Right renal pelvis (tissue), 4 donors: ENCODE measurements around the gene FFAR3. TPM values are rescaled to one million over a fixed set of nuclear protein-coding genes. Genes with fewer than 3 reads are reported as not detected.
"Not testable (repeated sequence)": the region's sequence is repeated elsewhere in the genome, so short reads cannot be mapped to it uniquely, and the experiment has no call there.

Source experiments
- DNase-seq, 4 donors: peaks; one replicate each; pipeline ENCODE4 v3.0.0-alpha.2; 2013; ENCODE audit warnings: low read depth in 4 of 4, low spot score in 3 of 4, missing footprints in 1 of 4
- polyA plus RNA-seq, 4 donors: library from polyadenylated mRNA; unstranded; fragments of 120-200 nt; gene quantifications; one replicate each; pipeline ENCODE4 v1.2.1, GENCODE V29; 2013; ENCODE audit not compliant: insufficient read length in 4 of 4

FFAR3 gene
- polyA plus RNA-seq, 4 donors: 0.10 to 0.30 (median 0.25) TPM; not detected in 1

GRCh38 chr19:35398570-35398969, 40.3 kb downstream of the FFAR3 start:
- DNase-seq: no peak

- no peak for DNase-seq
Observed at GRCh38 chr19:35399231-35399630, 41.0 kb downstream of the FFAR3 start.

- DNase-seq: no peak
Observed at GRCh38 chr19:35399948-35400772, 41.9 kb downstream of the FFAR3 start.

GRCh38 chr19:35400773-35401100, 42.5 kb downstream of the FFAR3 start:
- DNase-seq: no peak

GRCh38 chr19:35401416-35401815, 43.2 kb downstream of the FFAR3 start:
- not testable (repeated sequence) for DNase-seq

GRCh38 chr19:35403116-35403760, 45.0 kb downstream of the FFAR3 start:
- DNase-seq: no peak

GRCh38 chr19:35404879-35405622, 46.8 kb downstream of the FFAR3 start:
- no peak for DNase-seq

- DNase-seq: no peak
Observed at GRCh38 chr19:35407619-35408018, 49.4 kb downstream of the FFAR3 start.

- DNase-seq: no peak
Observed at GRCh38 chr19:35408284-35409171, 50.3 kb downstream of the FFAR3 start.

- no peak for DNase-seq
Observed at GRCh38 chr19:35409191-35409590, 50.9 kb downstream of the FFAR3 start.

Other genes starting within 250 kb of the FFAR3 start
- 10 to 100 TPM; 10.2 to 37.3 (median 20.9) TPM for gene FXYD3, start 242.6 kb upstream of the FFAR3 start, polyA plus RNA-seq
- 1 to 10 TPM; 2.0 to 4.9 (median 3.2) TPM for gene LGI4, start 223.4 kb upstream of the FFAR3 start, polyA plus RNA-seq
- gene FXYD1, start 219.6 kb upstream of the FFAR3 start, polyA plus RNA-seq: 10 to 100 TPM; 20.6 to 33.0 (median 23.7) TPM
- 1 to 10 TPM in 3 of 4 donors, under 1 TPM in 1; 0.61 to 1.5 (median 1.2) TPM for gene FXYD7, start 215.2 kb upstream of the FFAR3 start, polyA plus RNA-seq
- 10 to 100 TPM; 17.6 to 39.1 (median 26.6) TPM for gene FXYD5, start 203.7 kb upstream of the FFAR3 start, polyA plus RNA-seq
- gene FAM187B, start 129.7 kb upstream of the FFAR3 start, polyA plus RNA-seq: not detected
- gene LSR, start 109.5 kb upstream of the FFAR3 start, polyA plus RNA-seq: 10 to 100 TPM; 52.3 to 69.7 (median 52.8) TPM
- 100 to 1,000 TPM; 149 to 179 (median 162) TPM for gene USF2, start 89.5 kb upstream of the FFAR3 start, polyA plus RNA-seq
- under 1 TPM; 0.12 to 0.39 (median 0.18) TPM for gene HAMP, start 75.9 kb upstream of the FFAR3 start, polyA plus RNA-seq
- 10 to 100 TPM in 1 of 4 donors, 1 to 10 TPM in 3; 2.4 to 13.5 (median 2.8) TPM for gene MAG, start 66.3 kb upstream of the FFAR3 start, polyA plus RNA-seq
- 10 to 100 TPM in 2 of 4 donors, 1 to 10 TPM in 2; 6.6 to 31.5 (median 9.0) TPM for gene CD22, start 29.3 kb upstream of the FFAR3 start, polyA plus RNA-seq
- gene FFAR1, start 10.6 kb upstream of the FFAR3 start, polyA plus RNA-seq: under 1 TPM; 0.22 to 0.57 (median 0.33) TPM
- gene GPR42, start 12.6 kb downstream of the FFAR3 start, polyA plus RNA-seq: not detected
- gene FFAR2, start 89.8 kb downstream of the FFAR3 start, polyA plus RNA-seq: under 1 TPM; 0.21 to 0.37 (median 0.33) TPM
- gene KRTDAP, start 132.0 kb downstream of the FFAR3 start, polyA plus RNA-seq: under 1 TPM; 0.44 to 0.87 (median 0.63) TPM
- 10 to 100 TPM; 76.2 to 91.6 (median 82.7) TPM for gene DMKN, start 155.2 kb downstream of the FFAR3 start, polyA plus RNA-seq
- gene SBSN, start 169.9 kb downstream of the FFAR3 start, polyA plus RNA-seq: under 1 TPM in 2 of 4 donors, not detected in 2; 0.04 to 0.14 TPM
- gene GAPDHS, start 175.0 kb downstream of the FFAR3 start, polyA plus RNA-seq: not detected
- gene TMEM147, start 187.2 kb downstream of the FFAR3 start, polyA plus RNA-seq: 100 to 1,000 TPM in 1 of 4 donors, 10 to 100 TPM in 3; 87.8 to 113 (median 90.9) TPM
- gene ATP4A, start 205.2 kb downstream of the FFAR3 start, polyA plus RNA-seq: under 1 TPM in 2 of 4 donors, not detected in 2; 0.05 to 0.10 TPM
- gene PMIS2, start 227.7 kb downstream of the FFAR3 start, polyA plus RNA-seq: not detected